GM21619 (cell line): ENCODE measurements around the gene KCNG2.
"Not testable (repeated sequence)": the region's sequence is repeated elsewhere in the genome, so short reads cannot be mapped to it uniquely, and the experiment has no call there.

ENCODE experiments used
- ATAC-seq: cut with Tn5 transposase; IDR thresholded peaks from one replicate; pipeline ENCODE4 v1.9.1; 2021; ENCODE audit not compliant: unreplicated experiment

Gene KCNG2

GRCh38 chr18:79868811-79869541 lies 71.2 kb downstream of the KCNG2 start:
- no peak for ATAC-seq

- no peak for ATAC-seq
These were observed 72.0 kb downstream of the KCNG2 start for GRCh38 chr18:79869591-79870300.

GRCh38 chr18:79870301-79871025 lies 72.7 kb downstream of the KCNG2 start:
- no peak for ATAC-seq

- ATAC-seq, result no peak
These were observed 73.3 kb downstream of the KCNG2 start for GRCh38 chr18:79871026-79871390.

- ATAC-seq, result no peak
These were observed 73.8 kb downstream of the KCNG2 start for GRCh38 chr18:79871481-79872091.

GRCh38 chr18:79872527-79873444 lies 75.0 kb downstream of the KCNG2 start:
- ATAC-seq, result no peak

- ATAC-seq, result no peak
These were observed 75.8 kb downstream of the KCNG2 start for GRCh38 chr18:79873449-79874110.

GRCh38 chr18:79874553-79875530 lies 77.1 kb downstream of the KCNG2 start:
- no peak for ATAC-seq

- ATAC-seq, result no peak
These were observed 77.8 kb downstream of the KCNG2 start for GRCh38 chr18:79875531-79875919.

- no peak for ATAC-seq
These were observed 78.3 kb downstream of the KCNG2 start for GRCh38 chr18:79875931-79876461.

GRCh38 chr18:79876497-79876896 lies 78.8 kb downstream of the KCNG2 start:
- no peak for ATAC-seq

GRCh38 chr18:79877163-79878091 lies 79.7 kb downstream of the KCNG2 start:
- ATAC-seq, result no peak

GRCh38 chr18:79878246-79878645 lies 80.5 kb downstream of the KCNG2 start:
- ATAC-seq, result not testable (repeated sequence)

GRCh38 chr18:79878741-79879378 lies 81.1 kb downstream of the KCNG2 start:
- ATAC-seq, result no peak

GRCh38 chr18:79879566-79879965 lies 81.8 kb downstream of the KCNG2 start:
- ATAC-seq, result no peak

- ATAC-seq, result no peak
These were observed 84.0 kb downstream of the KCNG2 start for GRCh38 chr18:79881695-79882094.
